ENCODE measurements around the gene NLRP1.

GRCh38 chr17:5583426-5584382, 605 bp downstream of the NLRP1 start:
- TF ChIP-seq POLR2A (IDR thresholded peaks at IDR 0.05): no peak
- TF ChIP-seq, protein P1, sequence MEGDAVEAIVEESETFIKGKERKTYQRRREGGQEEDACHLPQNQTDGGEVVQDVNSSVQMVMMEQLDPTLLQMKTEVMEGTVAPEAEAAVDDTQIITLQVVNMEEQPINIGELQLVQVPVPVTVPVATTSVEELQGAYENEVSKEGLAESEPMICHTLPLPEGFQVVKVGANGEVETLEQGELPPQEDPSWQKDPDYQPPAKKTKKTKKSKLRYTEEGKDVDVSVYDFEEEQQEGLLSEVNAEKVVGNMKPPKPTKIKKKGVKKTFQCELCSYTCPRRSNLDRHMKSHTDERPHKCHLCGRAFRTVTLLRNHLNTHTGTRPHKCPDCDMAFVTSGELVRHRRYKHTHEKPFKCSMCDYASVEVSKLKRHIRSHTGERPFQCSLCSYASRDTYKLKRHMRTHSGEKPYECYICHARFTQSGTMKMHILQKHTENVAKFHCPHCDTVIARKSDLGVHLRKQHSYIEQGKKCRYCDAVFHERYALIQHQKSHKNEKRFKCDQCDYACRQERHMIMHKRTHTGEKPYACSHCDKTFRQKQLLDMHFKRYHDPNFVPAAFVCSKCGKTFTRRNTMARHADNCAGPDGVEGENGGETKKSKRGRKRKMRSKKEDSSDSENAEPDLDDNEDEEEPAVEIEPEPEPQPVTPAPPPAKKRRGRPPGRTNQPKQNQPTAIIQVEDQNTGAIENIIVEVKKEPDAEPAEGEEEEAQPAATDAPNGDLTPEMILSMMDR (IDR thresholded peaks at IDR 0.05): no peak
- no peak for TF ChIP-seq POLR2AphosphoS5 (IDR thresholded peaks at IDR 0.05)

Data from stomach (tissue), 4 donors.